HepG2 (cell line): Measurements from ENCODE around the gene NIFK. TPM values are rescaled to one million over a fixed set of nuclear protein-coding genes. Genes with fewer than 3 reads are reported as not detected.
A peak's percentile ranks its signal among the peaks of the same experiment; 100 is the strongest.

Experiments
- ADNP ChIP-seq: sonication (generic); formaldehyde crosslinking; IDR thresholded peaks from 2 replicates; pipeline ENCODE4 v1.4.0; 2020; ENCODE audit warnings: missing genetic modification reagents
- BRCA1 ChIP-seq: sonication (generic); formaldehyde crosslinking; IDR thresholded peaks from 2 replicates; pipeline ENCODE4 v1.4.0; 2020; ENCODE audit warnings: missing genetic modification reagents
- BRF2 ChIP-seq: sonication (generic); formaldehyde crosslinking; IDR thresholded peaks from 2 replicates; pipeline ENCODE4 v1.8.1; 2022; ENCODE audit warnings: mild to moderate bottlenecking, missing genetic modification reagents
- CREBL2 ChIP-seq: sonication (generic); formaldehyde crosslinking; IDR thresholded peaks from 2 replicates; pipeline ENCODE4 v1.8.1; 2023; ENCODE audit warnings: missing genetic modification reagents, mild to moderate bottlenecking, borderline replicate concordance
- DDIT3 ChIP-seq: sonication (generic); formaldehyde crosslinking; IDR thresholded peaks from 2 replicates; pipeline ENCODE4 v1.4.0; 2020; ENCODE audit warnings: mild to moderate bottlenecking, missing genetic modification reagents
- KLF13 ChIP-seq: sonication (generic); formaldehyde crosslinking; IDR thresholded peaks from 2 replicates; pipeline ENCODE4 v1.4.0; 2020; ENCODE audit warnings: mild to moderate bottlenecking, missing genetic modification reagents
- SIN3A ChIP-seq: IDR thresholded peaks from 2 replicates; pipeline ENCODE4 v1.6.1; 2011; ENCODE audit warnings: low read depth, mild to moderate bottlenecking, control low read depth, low read length, borderline replicate concordance
- SP140L ChIP-seq: sonication (generic); formaldehyde crosslinking; IDR thresholded peaks from 2 replicates; pipeline ENCODE4 v1.4.0; 2020; ENCODE audit warnings: missing genetic modification reagents, borderline replicate concordance
- SP5 ChIP-seq: IDR thresholded peaks from 2 replicates; pipeline ENCODE4 v1.6.1; 2016; ENCODE audit warnings: low read depth, borderline replicate concordance
- ZHX2 ChIP-seq, 2 experiments: sonication (generic) in 1 of 2; formaldehyde crosslinking in 1 of 2; IDR thresholded peaks; 2 replicates each; pipeline versions ENCODE4 v1.6.1 to v1.9.0; 2014 to 2022; ENCODE audit warnings: antibody characterized with exemption in 1 of 2, borderline replicate concordance in 1 of 2, inconsistent platforms in 1 of 2, low read depth in 1 of 2, missing genetic modification reagents in 1 of 2
- ZMYM2 ChIP-seq: sonication (generic); formaldehyde crosslinking; IDR thresholded peaks from 2 replicates; pipeline ENCODE4 v1.8.0; 2022; ENCODE audit warnings: mild to moderate bottlenecking, missing genetic modification reagents
- ZNF10 ChIP-seq: sonication (generic); formaldehyde crosslinking; IDR thresholded peaks from 2 replicates; pipeline ENCODE4 v1.4.0; 2020; ENCODE audit warnings: mild to moderate bottlenecking, low read depth, missing genetic modification reagents, borderline replicate concordance
- ZNF230 ChIP-seq: sonication (generic); formaldehyde crosslinking; IDR thresholded peaks from 2 replicates; pipeline ENCODE4 v1.4.0; 2020; ENCODE audit warnings: mild to moderate bottlenecking, missing genetic modification reagents
- ZNF678 ChIP-seq: sonication (generic); formaldehyde crosslinking; IDR thresholded peaks from 2 replicates; pipeline ENCODE4 v1.4.0; 2020; ENCODE audit warnings: mild to moderate bottlenecking, missing genetic modification reagents
- polyA plus RNA-seq, 8 experiments: library from polyadenylated mRNA; depleted of rRNA in 3 of 8; stranded (reverse) in 7 of 8; unstranded in 1 of 8; fragments of >200 nt; fragmentation: Illumina TruSeq in 4 of 8; extraction: Trizol in 4 of 8; gene quantifications; 2 replicates each; pipeline versions ENCODE4 v1.2.1 to v1.2.3, GENCODE V29; 2011 to 2016; ENCODE audit warnings: low read depth in 4 of 8, missing spikeins in 1 of 8, mixed read lengths in 1 of 8; ENCODE audit not compliant: insufficient read depth in 1 of 8
- total RNA-seq, 5 experiments: library from RNA; depleted of rRNA; stranded (reverse); fragments of >200 nt; fragmentation: Illumina TruSeq; extraction: Trizol; gene quantifications; 2 replicates each; pipeline ENCODE4 v1.2.3, GENCODE V29; 2016; ENCODE audit warnings: low read depth in 1 of 5
- TF ChIP-seq, protein P1 (sequence below): sonication (generic); formaldehyde crosslinking; IDR thresholded peaks from 2 replicates; pipeline ENCODE4 v1.8.0; 2022; ENCODE audit warnings: mild to moderate bottlenecking, missing genetic modification reagents
- TF ChIP-seq, protein P2 (sequence below): sonication (generic); formaldehyde crosslinking; IDR thresholded peaks from 2 replicates; pipeline ENCODE4 v1.4.0; 2020; ENCODE audit warnings: missing genetic modification reagents, borderline replicate concordance

NIFK gene
- total and polyA plus RNA-seq, 2 of the 13 experiments (the other 11 are each of a cell fraction or from before 2014, with no cell fraction given): 19.6 to 105 TPM

DNA sequence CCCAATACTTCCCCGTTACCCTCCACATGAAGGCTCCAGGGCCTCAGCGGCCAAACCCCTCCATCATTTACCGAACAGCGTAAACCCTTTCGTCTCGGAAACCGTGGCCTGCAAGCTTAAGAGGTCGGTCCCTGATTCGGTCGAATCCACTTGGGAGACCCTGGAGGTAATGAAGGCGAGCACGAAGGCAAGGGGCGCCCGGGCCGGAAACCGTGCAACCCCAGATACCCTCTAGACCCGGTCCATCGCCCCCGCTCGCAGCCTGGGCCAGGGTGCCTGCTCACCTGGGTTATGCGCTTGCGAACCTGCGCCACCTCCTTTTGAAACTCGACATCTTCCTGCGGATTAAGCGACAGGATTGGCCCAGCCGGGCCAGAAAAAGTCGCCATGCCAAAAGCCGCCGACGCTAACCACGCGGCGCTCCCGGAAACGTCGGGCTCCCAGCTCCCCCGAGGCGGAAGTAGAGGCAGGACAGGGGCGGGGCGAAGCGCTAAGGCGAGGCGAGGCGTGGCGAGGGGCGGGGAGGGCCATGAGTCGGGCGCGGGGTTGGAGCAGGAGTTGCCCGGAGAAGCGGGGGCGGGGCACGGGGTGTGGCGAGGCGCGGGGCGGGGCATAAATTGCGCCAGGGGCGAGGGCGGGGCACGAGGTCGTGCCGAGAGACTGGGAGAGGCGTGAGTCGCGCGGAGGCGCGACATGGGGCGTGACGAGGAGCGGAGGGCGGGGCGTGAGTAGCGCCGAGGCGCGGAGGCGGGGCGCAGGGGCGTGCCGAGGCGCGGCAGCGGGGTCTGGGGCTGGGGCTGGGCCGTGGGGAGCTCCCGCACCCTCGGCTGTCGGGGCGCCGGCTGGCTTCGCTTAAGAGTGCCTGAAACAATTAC is at the start of gene NIFK (continued):
- TF ChIP-seq, protein P1, sequence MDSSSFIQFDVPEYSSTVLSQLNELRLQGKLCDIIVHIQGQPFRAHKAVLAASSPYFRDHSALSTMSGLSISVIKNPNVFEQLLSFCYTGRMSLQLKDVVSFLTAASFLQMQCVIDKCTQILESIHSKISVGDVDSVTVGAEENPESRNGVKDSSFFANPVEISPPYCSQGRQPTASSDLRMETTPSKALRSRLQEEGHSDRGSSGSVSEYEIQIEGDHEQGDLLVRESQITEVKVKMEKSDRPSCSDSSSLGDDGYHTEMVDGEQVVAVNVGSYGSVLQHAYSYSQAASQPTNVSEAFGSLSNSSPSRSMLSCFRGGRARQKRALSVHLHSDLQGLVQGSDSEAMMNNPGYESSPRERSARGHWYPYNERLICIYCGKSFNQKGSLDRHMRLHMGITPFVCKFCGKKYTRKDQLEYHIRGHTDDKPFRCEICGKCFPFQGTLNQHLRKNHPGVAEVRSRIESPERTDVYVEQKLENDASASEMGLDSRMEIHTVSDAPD (CRISPR knock-in tag): no peak
- TF ChIP-seq BRCA1: peak; percentile 83; the same call in 1 of the 2 replicates
- TF ChIP-seq SP140L (CRISPR knock-in tag): peak; percentile 86; the same call in 1 of the 2 replicates
- no peak for TF ChIP-seq ADNP (CRISPR knock-in tag)
- no peak for TF ChIP-seq ZMYM2 (CRISPR knock-in tag)
- TF ChIP-seq, protein P2, sequence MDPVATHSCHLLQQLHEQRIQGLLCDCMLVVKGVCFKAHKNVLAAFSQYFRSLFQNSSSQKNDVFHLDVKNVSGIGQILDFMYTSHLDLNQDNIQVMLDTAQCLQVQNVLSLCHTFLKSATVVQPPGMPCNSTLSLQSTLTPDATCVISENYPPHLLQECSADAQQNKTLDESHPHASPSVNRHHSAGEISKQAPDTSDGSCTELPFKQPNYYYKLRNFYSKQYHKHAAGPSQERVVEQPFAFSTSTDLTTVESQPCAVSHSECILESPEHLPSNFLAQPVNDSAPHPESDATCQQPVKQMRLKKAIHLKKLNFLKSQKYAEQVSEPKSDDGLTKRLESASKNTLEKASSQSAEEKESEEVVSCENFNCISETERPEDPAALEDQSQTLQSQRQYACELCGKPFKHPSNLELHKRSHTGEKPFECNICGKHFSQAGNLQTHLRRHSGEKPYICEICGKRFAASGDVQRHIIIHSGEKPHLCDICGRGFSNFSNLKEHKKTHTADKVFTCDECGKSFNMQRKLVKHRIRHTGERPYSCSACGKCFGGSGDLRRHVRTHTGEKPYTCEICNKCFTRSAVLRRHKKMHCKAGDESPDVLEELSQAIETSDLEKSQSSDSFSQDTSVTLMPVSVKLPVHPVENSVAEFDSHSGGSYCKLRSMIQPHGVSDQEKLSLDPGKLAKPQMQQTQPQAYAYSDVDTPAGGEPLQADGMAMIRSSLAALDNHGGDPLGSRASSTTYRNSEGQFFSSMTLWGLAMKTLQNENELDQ (CRISPR knock-in tag): no peak
- peak; percentile 87 for TF ChIP-seq SIN3A
- TF ChIP-seq ZNF230 (CRISPR knock-in tag): peak; percentile 50; the same call in 1 of the 2 replicates
- TF ChIP-seq KLF13 (CRISPR knock-in tag): no peak
- TF ChIP-seq ZNF678 (CRISPR knock-in tag): 0 out of 2 replicates have a peak, but pooled peaks have one; percentile 56
- TF ChIP-seq ZNF10 (CRISPR knock-in tag): no peak
- TF ChIP-seq SP5 (CRISPR knock-in tag): peak; percentile 95
- peak; percentile 64; the same call in 1 of the 2 replicates for TF ChIP-seq ZHX2 (IDR thresholded peaks at IDR 0.05; ENCODE audit: low read depth)
- no peak for TF ChIP-seq ZHX2 (CRISPR knock-in tag; IDR thresholded peaks at IDR 0.05; ENCODE audit: borderline replicate concordance)
- no peak for TF ChIP-seq BRF2
- TF ChIP-seq CREBL2 (CRISPR knock-in tag): no peak
- no peak for TF ChIP-seq DDIT3
